MCF 10A (cell line): Measurements from ENCODE around the gene ELMO1. TPM values are rescaled to one million over a fixed set of nuclear protein-coding genes. Genes with fewer than 3 reads are reported as not detected.

Source experiments
- BruUV-seq: library from RNA; stranded (reverse); fragments of 400-500 nt; replicated peaks from 2 replicates; lab custom pipeline; 2021; lab: Mats Ljungman, UMichigan
- CTCF ChIA-PET: fragments of 300-600 bp; sonication (Branson Sonifier 250); formaldehyde crosslinking; extraction: SDS; loops from one replicate; lab custom pipeline; 2021; ENCODE audit warnings: antibody characterized with exemption, inconsistent platforms; lab: Yijun Ruan, JAX
- POLR2A ChIA-PET: fragments of 300-600, 350-650 bp; sonication (Branson Sonifier 250); formaldehyde crosslinking; extraction: SDS; loops from one replicate; lab custom pipeline; 2020; ENCODE audit warnings: antibody characterized with exemption, inconsistent platforms; lab: Yijun Ruan, JAX
- DNase-seq: peaks from one replicate; pipeline ENCODE4 v3.0.0-alpha.2; 2018; ENCODE audit not compliant: unreplicated experiment
- H3K27ac Mint-ChIP-seq: one replicate; pipeline ENCODE4 v1.8.0; 2022; ENCODE audit warnings: mild to moderate bottlenecking, low read depth, mixed read lengths; ENCODE audit not compliant: unreplicated experiment
- H3K27me3 Mint-ChIP-seq: one replicate; pipeline ENCODE4 v1.8.0; 2022; ENCODE audit warnings: mixed read lengths; ENCODE audit not compliant: insufficient read depth, unreplicated experiment
- H3K36me3 Mint-ChIP-seq: one replicate; pipeline ENCODE4 v1.8.0; 2022; ENCODE audit warnings: mild to moderate bottlenecking, moderate library complexity, mixed read lengths; ENCODE audit not compliant: insufficient read depth, unreplicated experiment
- H3K4me1 Mint-ChIP-seq: one replicate; pipeline ENCODE4 v1.8.0; 2022; ENCODE audit warnings: mixed read lengths; ENCODE audit not compliant: insufficient read depth, unreplicated experiment
- H3K4me3 Mint-ChIP-seq: one replicate; pipeline ENCODE4 v1.8.0; 2022; ENCODE audit warnings: mild to moderate bottlenecking, moderate library complexity, mixed read lengths; ENCODE audit not compliant: unreplicated experiment
- H3K9me3 Mint-ChIP-seq: one replicate; pipeline ENCODE4 v1.8.0; 2022; ENCODE audit warnings: mixed read lengths; ENCODE audit not compliant: unreplicated experiment
- CTCF ChIP-seq: fragments of 200-600 bp; IDR thresholded peaks from one replicate; pipeline ENCODE4 v1.8.0; 2022; ENCODE audit warnings: antibody characterized with exemption, mild to moderate bottlenecking; ENCODE audit not compliant: unreplicated experiment
- intact Hi-C: fragments of 100-400 bp; cut with micrococcal nuclease; formaldehyde crosslinking; loops from 2 replicates; pipeline ENCODE4 v1.14.1; 2022
- total RNA-seq: library from RNA; stranded (reverse); gene quantifications from 2 replicates; pipeline ENCODE4 v1.2.3, GENCODE V29; 2022

The ELMO1 gene
- total RNA-seq, 1 experiment from 2014 or later = 0.30 TPM

- no peak for TF ChIP-seq CTCF
- peaks cover 8% of the 10 kb centered on the region for H3K9me3 Mint-ChIP-seq
- H3K4me1 Mint-ChIP-seq = peaks cover 6% of the 10 kb centered on the region
- H3K27me3 Mint-ChIP-seq = no peaks in the 10 kb centered on the region
- CTCF ChIA-PET = no interaction called here
- no peak overlapping the region for H3K4me3 Mint-ChIP-seq
- no peaks in the 10 kb centered on the region for H3K36me3 Mint-ChIP-seq
- H3K27ac Mint-ChIP-seq = no peak overlapping the region
- no peak for DNase-seq
- BruUV-seq = no TSS peak
- intact Hi-C loops = no loop called here
- POLR2A ChIA-PET = interaction anchor here (0.8 kb wide), 1 partner anchor 20 kb away, joined by 3 read pairs; no protein-coding TSS in a partner anchor
Measured at GRCh38 chr7:37416378-37417106, 32.1 kb downstream of the ELMO1 start.

GRCh38 chr7:37415629-37416028, 33.0 kb downstream of the ELMO1 start:
- TF ChIP-seq CTCF = no peak
- Mint-ChIP-seq H3K9me3 (peaks cover 8% of the 10 kb centered on the region), H3K4me1 (no peaks in the 10 kb centered on the region), H3K27ac (no peak overlapping the region), H3K36me3 (no peaks in the 10 kb centered on the region), H3K4me3 (no peak overlapping the region), H3K27me3 (no peaks in the 10 kb centered on the region)
- DNase-seq = no peak
- intact Hi-C loops = no loop called here
- BruUV-seq = no TSS peak
- CTCF ChIA-PET = no interaction called here
- POLR2A ChIA-PET = no interaction called here

- no peak for TF ChIP-seq CTCF
- no peak for DNase-seq
- H3K27me3 Mint-ChIP-seq = no peaks in the 10 kb centered on the region
- H3K4me3 Mint-ChIP-seq = no peak overlapping the region
- CTCF ChIA-PET = interaction anchor here (0.6 kb wide), 2 partner anchors 9 to 180 kb away, joined by 3 read pairs; no protein-coding TSS in a partner anchor
- H3K36me3 Mint-ChIP-seq = no peaks in the 10 kb centered on the region
- H3K27ac Mint-ChIP-seq = no peak overlapping the region
- H3K4me1 Mint-ChIP-seq = no peaks in the 10 kb centered on the region
- BruUV-seq = no TSS peak
- peaks cover 8% of the 10 kb centered on the region for H3K9me3 Mint-ChIP-seq
- intact Hi-C loops = no loop called here
- POLR2A ChIA-PET = no interaction called here
Measured at GRCh38 chr7:37414352-37414983, 34.2 kb downstream of the ELMO1 start.

- Mint-ChIP-seq H3K4me1 (no peaks in the 10 kb centered on the region), H3K4me3 (no peak overlapping the region), H3K9me3 (peaks cover 8% of the 10 kb centered on the region), H3K36me3 (no peaks in the 10 kb centered on the region), H3K27me3 (no peaks in the 10 kb centered on the region), H3K27ac (no peak overlapping the region)
- intact Hi-C loops = no loop called here
- POLR2A ChIA-PET = no interaction called here
- CTCF ChIA-PET = no interaction called here
- BruUV-seq = no TSS peak
- no peak for DNase-seq
- no peak for TF ChIP-seq CTCF
Measured at GRCh38 chr7:37411444-37412034, 37.1 kb downstream of the ELMO1 start.
